ENCODE measurements around the gene KLHL4.

Gene KLHL4

GRCh38 chrX:87572901-87573300, 55.3 kb downstream of the KLHL4 start:
- no peaks in the 10 kb centered on the region for H3K4me1 ChIP-seq (ENCODE audit: control insufficient read depth in 1 of 2, insufficient read depth in 2 of 2, low read length in 2 of 2)
- no peak overlapping the region for H2AFZ ChIP-seq (ENCODE audit: insufficient read depth, low read length, poor library complexity)
- no CpG with 5 or more reads among the region's 3 CpGs for WGBS (ENCODE audit: extremely low coverage, insufficient coverage, insufficient read length)
- no peak overlapping the region for H3K4ac ChIP-seq (ENCODE audit: low read depth, low read length)
- H3K18ac ChIP-seq (ENCODE audit: low read length): no peak overlapping the region
- no peaks in the 10 kb centered on the region for H3K79me2 ChIP-seq (ENCODE audit: control insufficient read depth, insufficient read depth, low read length, poor library complexity)
- H4K91ac ChIP-seq (ENCODE audit: low read depth, low read length): no peak overlapping the region
- H3K9me3 ChIP-seq (ENCODE audit: insufficient read depth, low read depth, low read length): no peaks in the 10 kb centered on the region
- H3K9ac ChIP-seq (ENCODE audit: low read length): no peak overlapping the region
- no peak for DNase-seq
- H2BK120ac ChIP-seq (ENCODE audit: insufficient read depth, low read length, poor library complexity): no peak overlapping the region
- H2BK5ac ChIP-seq (ENCODE audit: low read depth, low read length, poor library complexity): no peak overlapping the region
- no peak overlapping the region for H3K4me2 ChIP-seq (ENCODE audit: low read length)
- H3K14ac ChIP-seq (ENCODE audit: low read length): no peak overlapping the region
- no peaks in the 10 kb centered on the region for H3K27me3 ChIP-seq (ENCODE audit: insufficient read depth, low read length)
- no peak overlapping the region for H4K12ac ChIP-seq (ENCODE audit: low read depth, low read length)
- no peaks in the 10 kb centered on the region for H3K36me3 ChIP-seq (ENCODE audit: control insufficient read depth in 1 of 2, insufficient read depth in 2 of 2, low read length in 2 of 2)
- H3K4me3 ChIP-seq (ENCODE audit: low read depth, low read length): no peak overlapping the region
- no peaks in the 10 kb centered on the region for H3K79me1 ChIP-seq (ENCODE audit: low read length)
- no peak overlapping the region for H2BK12ac ChIP-seq (ENCODE audit: low read length)
- H3K23ac ChIP-seq (ENCODE audit: low read length): no peak overlapping the region
- no peak overlapping the region for H2AK5ac ChIP-seq (ENCODE audit: low read length)
- no peak overlapping the region for H3K27ac ChIP-seq (ENCODE audit: low read depth, low read length)
- H4K8ac ChIP-seq (ENCODE audit: low read depth, low read length): no peak overlapping the region

- Histone ChIP-seq H3K23ac (ENCODE audit: low read length) (no peak overlapping the region), H3K4ac (ENCODE audit: low read depth, low read length) (no peak overlapping the region), H4K12ac (ENCODE audit: low read depth, low read length) (no peak overlapping the region), H3K27me3 (ENCODE audit: insufficient read depth, low read length) (no peaks in the 10 kb centered on the region), H2AK5ac (ENCODE audit: low read length) (no peak overlapping the region), H2BK5ac (ENCODE audit: low read depth, low read length, poor library complexity) (no peak overlapping the region), H3K79me1 (ENCODE audit: low read length) (no peaks in the 10 kb centered on the region), H3K27ac (ENCODE audit: low read depth, low read length) (no peak overlapping the region), H3K4me2 (ENCODE audit: low read length) (no peak overlapping the region), H4K8ac (ENCODE audit: low read depth, low read length) (no peak overlapping the region), H3K14ac (ENCODE audit: low read length) (no peak overlapping the region), H2AFZ (ENCODE audit: insufficient read depth, low read length, poor library complexity) (no peak overlapping the region), H2BK120ac (ENCODE audit: insufficient read depth, low read length, poor library complexity) (no peak overlapping the region), H3K9ac (ENCODE audit: low read length) (no peak overlapping the region), H3K4me3 (ENCODE audit: low read depth, low read length) (no peak overlapping the region), H3K18ac (ENCODE audit: low read length) (no peak overlapping the region), H4K91ac (ENCODE audit: low read depth, low read length) (no peak overlapping the region), H3K79me2 (ENCODE audit: control insufficient read depth, insufficient read depth, low read length, poor library complexity) (no peaks in the 10 kb centered on the region), H3K9me3 (ENCODE audit: insufficient read depth, low read depth, low read length) (no peaks in the 10 kb centered on the region), H2BK12ac (ENCODE audit: low read length) (no peak overlapping the region), H3K4me1 (ENCODE audit: control insufficient read depth in 1 of 2, insufficient read depth in 2 of 2, low read length in 2 of 2) (no peaks in the 10 kb centered on the region), H3K36me3 (ENCODE audit: control insufficient read depth in 1 of 2, insufficient read depth in 2 of 2, low read length in 2 of 2) (no peaks in the 10 kb centered on the region)
- DNase-seq: no peak
- WGBS (ENCODE audit: extremely low coverage, insufficient coverage, insufficient read length): no CpG with 5 or more reads among the region's 1 CpG
Measured at GRCh38 chrX:87578978-87579377, 61.4 kb downstream of the KLHL4 start.

- Histone ChIP-seq H3K18ac (ENCODE audit: low read length) (no peak overlapping the region), H2AFZ (ENCODE audit: insufficient read depth, low read length, poor library complexity) (no peak overlapping the region), H3K4me3 (ENCODE audit: low read depth, low read length) (no peak overlapping the region), H3K23ac (ENCODE audit: low read length) (no peak overlapping the region), H3K4me2 (ENCODE audit: low read length) (no peak overlapping the region), H3K36me3 (ENCODE audit: control insufficient read depth in 1 of 2, insufficient read depth in 2 of 2, low read length in 2 of 2) (no peaks in the 10 kb centered on the region), H2BK120ac (ENCODE audit: insufficient read depth, low read length, poor library complexity) (no peak overlapping the region), H3K27me3 (ENCODE audit: insufficient read depth, low read length) (no peaks in the 10 kb centered on the region), H3K79me1 (ENCODE audit: low read length) (no peaks in the 10 kb centered on the region), H4K91ac (ENCODE audit: low read depth, low read length) (no peak overlapping the region), H4K8ac (ENCODE audit: low read depth, low read length) (no peak overlapping the region), H3K9me3 (ENCODE audit: insufficient read depth, low read depth, low read length) (no peaks in the 10 kb centered on the region), H2AK5ac (ENCODE audit: low read length) (no peak overlapping the region), H3K4ac (ENCODE audit: low read depth, low read length) (no peak overlapping the region), H2BK12ac (ENCODE audit: low read length) (no peak overlapping the region), H3K9ac (ENCODE audit: low read length) (no peak overlapping the region), H3K4me1 (ENCODE audit: control insufficient read depth in 1 of 2, insufficient read depth in 2 of 2, low read length in 2 of 2) (no peaks in the 10 kb centered on the region), H3K14ac (ENCODE audit: low read length) (no peak overlapping the region), H2BK5ac (ENCODE audit: low read depth, low read length, poor library complexity) (no peak overlapping the region), H4K12ac (ENCODE audit: low read depth, low read length) (no peak overlapping the region), H3K79me2 (ENCODE audit: control insufficient read depth, insufficient read depth, low read length, poor library complexity) (no peaks in the 10 kb centered on the region), H3K27ac (ENCODE audit: low read depth, low read length) (no peak overlapping the region)
- WGBS (ENCODE audit: extremely low coverage, insufficient coverage, insufficient read length): no CpG with 5 or more reads among the region's 2 CpGs
- DNase-seq: no peak
Measured at GRCh38 chrX:87580862-87581261, 63.3 kb downstream of the KLHL4 start.

- H3K27ac ChIP-seq (ENCODE audit: low read depth, low read length): no peak overlapping the region
- no peak overlapping the region for H2BK5ac ChIP-seq (ENCODE audit: low read depth, low read length, poor library complexity)
- H3K4me2 ChIP-seq (ENCODE audit: low read length): no peak overlapping the region
- H3K9ac ChIP-seq (ENCODE audit: low read length): no peak overlapping the region
- H3K27me3 ChIP-seq (ENCODE audit: insufficient read depth, low read length): no peaks in the 10 kb centered on the region
- no peaks in the 10 kb centered on the region for H3K79me2 ChIP-seq (ENCODE audit: control insufficient read depth, insufficient read depth, low read length, poor library complexity)
- H3K36me3 ChIP-seq (ENCODE audit: control insufficient read depth in 1 of 2, insufficient read depth in 2 of 2, low read length in 2 of 2): no peaks in the 10 kb centered on the region
- H3K18ac ChIP-seq (ENCODE audit: low read length): no peak overlapping the region
- no peak overlapping the region for H2BK120ac ChIP-seq (ENCODE audit: insufficient read depth, low read length, poor library complexity)
- H3K79me1 ChIP-seq (ENCODE audit: low read length): no peaks in the 10 kb centered on the region
- no peak overlapping the region for H4K8ac ChIP-seq (ENCODE audit: low read depth, low read length)
- no peak overlapping the region for H4K12ac ChIP-seq (ENCODE audit: low read depth, low read length)
- no peak overlapping the region for H3K4me3 ChIP-seq (ENCODE audit: low read depth, low read length)
- H2BK12ac ChIP-seq (ENCODE audit: low read length): no peak overlapping the region
- no peak overlapping the region for H2AK5ac ChIP-seq (ENCODE audit: low read length)
- no CpG with 5 or more reads among the region's 6 CpGs for WGBS (ENCODE audit: extremely low coverage, insufficient coverage, insufficient read length)
- H3K4me1 ChIP-seq (ENCODE audit: control insufficient read depth in 1 of 2, insufficient read depth in 2 of 2, low read length in 2 of 2): no peaks in the 10 kb centered on the region
- H3K23ac ChIP-seq (ENCODE audit: low read length): no peak overlapping the region
- no peak overlapping the region for H3K14ac ChIP-seq (ENCODE audit: low read length)
- H2AFZ ChIP-seq (ENCODE audit: insufficient read depth, low read length, poor library complexity): no peak overlapping the region
- no peak overlapping the region for H4K91ac ChIP-seq (ENCODE audit: low read depth, low read length)
- H3K9me3 ChIP-seq (ENCODE audit: insufficient read depth, low read depth, low read length): no peaks in the 10 kb centered on the region
- H3K4ac ChIP-seq (ENCODE audit: low read depth, low read length): no peak overlapping the region
- DNase-seq: no peak
Measured at GRCh38 chrX:87582453-87582852, 64.9 kb downstream of the KLHL4 start.
